ENCODE measurements around the gene TRIM39.
"Not testable (repeated sequence)": the region's sequence is repeated elsewhere in the genome, so short reads cannot be mapped to it uniquely, and the experiment has no call there.

The TRIM39 gene

DNA sequence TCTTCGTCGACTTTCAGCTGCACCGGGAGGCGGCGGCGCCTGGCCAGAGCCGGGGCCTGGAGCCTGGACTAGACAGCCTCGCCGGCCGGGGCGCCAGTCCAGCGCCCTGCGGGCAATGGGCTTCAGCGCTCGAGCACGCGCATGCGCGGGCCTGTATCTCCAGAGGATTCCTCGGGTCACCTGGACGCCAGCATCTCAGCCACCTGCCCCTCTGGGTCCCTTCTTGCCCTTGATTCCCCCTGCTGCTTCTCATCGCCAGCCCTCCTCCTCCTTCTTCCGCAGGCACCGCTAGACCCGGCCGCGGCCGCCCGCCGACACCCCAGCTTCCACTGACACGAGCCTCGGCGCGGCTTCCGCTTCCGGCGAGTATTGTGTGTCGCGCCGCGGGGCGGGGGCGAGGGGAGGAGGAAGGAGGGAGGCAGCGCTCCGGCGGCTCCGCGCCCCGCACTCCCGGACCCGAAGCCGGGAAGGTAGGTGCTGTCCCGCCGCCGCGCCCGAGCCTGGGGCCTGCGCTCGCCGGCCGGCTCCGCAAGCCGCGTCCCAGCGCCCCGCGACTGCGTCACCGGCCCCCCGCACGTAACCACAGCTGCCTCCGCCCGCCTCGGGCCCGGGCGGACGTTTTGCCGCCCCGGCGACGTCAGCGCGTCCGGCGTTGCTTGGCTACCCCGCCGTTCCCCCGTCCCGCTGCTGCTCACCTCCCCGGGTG lies at the start of gene TRIM39:
TSS of gene TRIM39 (plus strand) at position 402 of the 706 bp plus-strand sequence. CDS start 2,391 bp downstream, outside the sequence.
- DNase-seq = peak; percentile 60 to 94

GRCh38 chr6:30280988-30281387 lies 45.7 kb upstream of the TRIM39 start:
- DNase-seq = not testable (repeated sequence)

DNA sequence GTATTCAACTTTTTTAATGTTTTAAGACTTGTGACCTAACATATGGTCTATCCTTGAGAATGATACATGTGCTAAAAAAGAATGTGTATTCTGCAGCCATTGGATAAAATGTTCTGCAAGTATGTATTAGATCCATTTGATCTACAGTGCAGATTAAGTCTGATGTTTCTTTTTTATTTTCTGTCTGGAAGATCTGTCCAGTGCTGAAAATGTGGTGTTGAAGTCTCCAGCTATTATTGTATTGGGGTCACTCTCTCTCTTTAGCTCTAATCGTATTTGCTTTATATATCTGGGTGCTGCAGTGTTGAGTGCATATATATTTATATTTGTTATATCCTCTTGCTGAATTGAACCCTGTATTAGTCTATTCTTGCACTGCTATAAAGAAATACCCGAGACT lies 44.2 kb upstream of the TRIM39 start:
- DNase-seq = no peak

DNA sequence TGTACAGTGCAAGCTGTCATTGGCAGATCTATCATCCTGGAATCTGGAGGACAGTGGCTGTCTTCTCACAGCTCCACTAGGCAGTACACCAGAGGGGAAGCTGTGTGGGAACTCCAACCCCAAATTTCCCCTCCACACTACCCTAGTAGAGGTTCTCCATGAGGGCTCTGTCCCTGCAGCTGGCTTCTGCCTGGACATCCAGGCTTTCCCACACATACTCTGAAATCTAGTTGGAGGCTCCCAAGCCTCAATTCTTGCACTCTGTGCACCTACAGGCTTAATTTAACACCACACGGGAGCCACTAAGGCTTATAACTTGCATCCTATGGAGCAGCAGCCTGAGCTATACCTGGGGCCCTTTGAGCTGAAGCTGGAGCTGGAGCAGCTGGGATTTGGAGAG lies 43.0 kb upstream of the TRIM39 start:
- DNase-seq = no peak

DNA sequence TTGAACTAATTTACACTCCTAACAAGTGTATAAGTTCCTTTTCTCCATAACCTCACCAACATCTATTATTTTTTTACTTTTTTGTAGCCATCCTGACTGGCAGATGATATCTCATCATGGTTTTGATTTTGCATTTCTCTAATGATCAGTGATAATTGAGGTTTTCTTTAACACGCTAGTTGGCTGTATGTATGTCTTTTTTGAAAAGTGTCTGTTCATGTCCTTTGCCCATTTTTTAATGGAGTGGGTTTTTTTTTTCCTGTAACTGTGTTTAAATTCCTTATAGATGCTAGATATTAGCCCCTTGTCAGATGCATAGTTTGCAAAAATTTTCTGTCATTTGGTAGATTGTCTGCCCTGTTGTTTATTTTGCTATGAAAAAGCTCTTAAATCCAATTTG lies 39.6 kb upstream of the TRIM39 start:
- no peak for DNase-seq

DNA sequence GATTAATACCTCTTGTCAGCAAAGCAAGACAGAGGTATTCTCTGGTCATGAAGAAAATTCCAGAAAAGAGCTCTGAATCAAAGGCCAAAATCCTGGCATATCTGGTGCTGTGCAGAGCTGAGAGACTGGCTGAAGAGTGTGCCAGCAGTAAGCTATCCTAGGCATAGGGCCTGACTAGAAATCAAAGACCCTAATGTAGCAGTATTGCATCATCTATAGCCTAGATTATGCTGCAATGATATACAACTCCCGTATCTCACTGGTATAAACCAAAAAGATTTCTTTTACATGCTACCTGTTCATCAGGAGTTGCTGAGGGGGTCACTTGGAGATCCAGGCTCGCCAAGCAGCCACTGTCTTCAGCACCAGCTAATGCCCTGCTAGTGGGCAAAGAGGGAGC lies 30.9 kb upstream of the TRIM39 start:
- DNase-seq = no peak

DNA sequence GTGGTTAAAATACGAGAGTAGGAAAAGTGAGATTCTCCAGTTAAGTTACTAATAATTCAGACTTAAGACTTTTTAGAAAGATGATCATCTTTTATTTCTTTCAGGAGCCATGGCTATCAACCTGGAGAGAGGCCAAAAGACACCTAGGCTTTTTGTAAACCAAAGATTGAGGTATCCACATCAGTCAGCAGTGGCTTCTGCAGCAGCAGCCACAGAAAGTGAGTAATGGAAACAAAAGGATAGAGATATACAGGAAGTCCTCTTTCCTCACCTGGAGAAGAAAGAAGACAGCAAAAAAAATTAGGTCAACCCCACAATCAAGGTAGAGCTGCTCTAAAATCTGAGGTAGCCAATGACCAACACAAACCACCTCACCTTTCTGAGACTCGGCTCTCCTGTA lies 22.7 kb upstream of the TRIM39 start:
- no peak for DNase-seq

- no peak for DNase-seq
These were observed 15.6 kb upstream of the TRIM39 start for GRCh38 chr6:30311101-30311500.

GRCh38 chr6:30311671-30312070 lies 15.1 kb upstream of the TRIM39 start:
- DNase-seq = no peak

GRCh38 chr6:30312266-30312665 lies 14.5 kb upstream of the TRIM39 start:
- DNase-seq = no peak

DNA sequence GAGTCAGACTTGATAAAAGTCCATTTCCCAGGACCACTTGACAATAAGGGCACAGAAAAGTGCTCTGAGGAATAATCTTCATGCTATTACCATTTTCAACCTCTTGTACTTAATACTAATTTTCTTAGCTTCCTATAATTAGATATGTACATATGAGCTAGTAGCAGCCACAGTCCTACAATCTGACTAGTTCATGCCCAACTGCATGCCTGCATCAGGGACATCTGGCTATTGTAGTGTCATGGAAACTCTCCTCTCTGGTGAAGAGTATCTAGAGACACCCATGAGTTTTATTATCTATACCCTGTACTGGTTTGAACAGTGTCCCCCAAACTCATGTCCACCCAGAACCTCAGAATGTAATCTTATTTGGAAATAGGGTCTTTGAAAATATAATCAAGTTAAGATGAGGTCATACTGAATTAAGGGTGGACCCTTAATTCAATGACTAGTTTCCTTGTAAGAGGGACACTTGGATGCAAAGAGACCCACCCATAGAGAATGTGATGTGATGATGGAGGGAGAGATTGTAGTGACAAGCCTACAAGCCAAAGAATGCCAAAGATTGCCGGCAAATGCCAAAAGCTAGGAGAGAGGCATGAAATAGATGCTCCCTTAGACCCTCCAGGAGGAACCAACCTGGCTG lies 13.9 kb upstream of the TRIM39 start:
- DNase-seq = no peak

- no peak for DNase-seq
These were observed 11.6 kb upstream of the TRIM39 start for GRCh38 chr6:30315156-30315555.

DNA sequence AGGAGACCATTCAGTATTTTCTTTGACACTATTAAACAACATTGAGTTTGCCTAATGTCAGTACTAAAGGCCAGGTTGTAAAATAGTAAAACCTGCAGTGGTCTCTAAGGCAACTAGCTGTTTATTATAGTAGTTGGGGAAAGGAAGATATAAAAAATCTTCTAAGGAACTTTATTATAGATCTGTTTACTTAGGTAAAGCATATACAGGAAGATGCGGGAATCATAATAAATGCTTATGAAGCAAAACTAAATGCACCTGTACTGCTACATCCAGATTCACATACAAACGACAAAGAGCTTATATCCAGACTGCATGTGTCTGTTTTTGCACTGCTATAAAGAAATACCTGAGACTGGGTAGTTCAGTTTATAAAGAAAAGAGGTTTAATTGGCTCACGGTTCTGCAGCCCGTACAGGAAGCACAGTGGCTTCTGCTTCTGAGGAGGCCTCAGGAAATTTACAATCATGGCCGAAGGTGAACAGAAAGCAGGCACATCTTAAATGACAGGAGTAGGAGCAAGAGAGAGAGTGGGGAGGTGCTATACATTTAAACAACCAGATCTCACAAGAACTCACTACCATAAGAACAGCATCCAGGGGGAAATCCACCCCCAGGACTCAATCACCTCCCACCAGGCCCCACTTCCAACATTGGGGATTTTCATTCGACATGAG lies 8.7 kb upstream of the TRIM39 start:
- DNase-seq = no peak

DNA sequence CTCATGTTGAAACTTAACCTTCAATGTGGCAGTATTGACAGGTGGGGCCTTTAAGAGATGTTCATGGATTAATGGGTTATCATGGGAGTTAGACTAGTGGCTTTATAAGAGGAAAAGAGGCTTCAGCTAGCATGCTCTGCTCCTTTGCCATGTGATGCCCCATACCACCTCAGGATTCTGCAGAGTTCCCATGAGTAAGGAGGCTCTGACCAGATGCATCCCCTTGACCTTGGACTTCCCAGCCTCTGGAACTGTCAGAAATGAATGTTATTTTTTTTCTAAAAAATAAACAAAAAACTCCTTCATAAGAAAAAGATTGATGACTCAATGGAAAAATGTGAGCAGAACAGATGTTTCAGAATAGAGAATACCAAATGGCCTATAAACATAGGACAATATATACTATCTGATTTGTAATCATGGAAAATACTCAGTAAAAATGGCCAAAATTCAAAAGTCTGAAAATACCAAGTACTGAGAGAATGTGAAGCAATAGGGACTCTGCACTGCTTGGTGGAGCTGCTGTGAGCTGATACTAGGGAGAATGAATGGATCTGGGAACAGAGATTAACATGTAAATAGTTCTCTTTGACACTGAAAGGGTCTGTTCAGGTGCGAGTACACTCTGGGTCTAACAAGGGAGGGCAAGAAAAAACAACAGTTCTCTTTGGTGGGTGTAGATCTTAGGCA lies 7.4 kb upstream of the TRIM39 start:
- no peak for DNase-seq

GRCh38 chr6:30321692-30322388 lies 4.9 kb upstream of the TRIM39 start:
- no peak for DNase-seq

GRCh38 chr6:30322527-30323501 lies 3.9 kb upstream of the TRIM39 start:
- DNase-seq = no peak

GRCh38 chr6:30323806-30324205 lies 2.9 kb upstream of the TRIM39 start:
- no peak for DNase-seq

GRCh38 chr6:30325150-30325872 lies 1.4 kb upstream of the TRIM39 start:
- no peak for DNase-seq

- peak; percentile 60 to 94 for DNase-seq
These were observed 728 bp upstream of the TRIM39 start for GRCh38 chr6:30325873-30326525.

DNA sequence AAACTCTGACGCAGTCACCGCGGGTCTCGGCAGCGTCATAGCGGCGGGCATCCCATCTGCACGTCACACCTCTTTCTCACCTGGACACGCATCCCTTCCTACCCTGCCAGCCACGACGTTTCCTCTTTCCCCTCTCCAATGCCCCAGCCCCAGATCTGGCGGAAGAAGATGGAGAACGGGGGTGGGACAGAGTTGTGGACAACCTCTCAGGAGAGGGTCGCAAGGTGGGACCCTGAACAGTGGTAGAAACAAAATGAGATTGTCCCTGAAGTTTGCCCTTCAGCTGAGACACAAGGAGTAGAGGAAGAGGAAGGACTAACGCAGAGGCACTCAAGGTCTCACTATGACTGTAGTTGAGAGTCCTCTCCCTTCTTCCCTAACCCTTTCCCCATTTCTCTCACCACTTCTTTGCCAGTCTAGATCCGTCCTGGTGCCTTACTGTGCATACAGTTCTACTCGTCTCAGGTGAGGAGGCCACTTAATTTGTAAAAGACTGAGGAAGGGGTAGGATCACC lies 562 bp downstream of the TRIM39 start:
- DNase-seq = no peak

Data from bone marrow (tissue), 2 donors.